Measurements from ENCODE around the gene PLEKHB1. TPM values are rescaled to one million over a fixed set of nuclear protein-coding genes. Genes with fewer than 3 reads are reported as not detected.
A peak's percentile ranks its signal among the peaks of the same experiment; 100 is the strongest.

Gene PLEKHB1
- total RNA-seq, 4 donors from 2014 or later, result 35.5 to 58.1 (median 45.7) TPM

DNA sequence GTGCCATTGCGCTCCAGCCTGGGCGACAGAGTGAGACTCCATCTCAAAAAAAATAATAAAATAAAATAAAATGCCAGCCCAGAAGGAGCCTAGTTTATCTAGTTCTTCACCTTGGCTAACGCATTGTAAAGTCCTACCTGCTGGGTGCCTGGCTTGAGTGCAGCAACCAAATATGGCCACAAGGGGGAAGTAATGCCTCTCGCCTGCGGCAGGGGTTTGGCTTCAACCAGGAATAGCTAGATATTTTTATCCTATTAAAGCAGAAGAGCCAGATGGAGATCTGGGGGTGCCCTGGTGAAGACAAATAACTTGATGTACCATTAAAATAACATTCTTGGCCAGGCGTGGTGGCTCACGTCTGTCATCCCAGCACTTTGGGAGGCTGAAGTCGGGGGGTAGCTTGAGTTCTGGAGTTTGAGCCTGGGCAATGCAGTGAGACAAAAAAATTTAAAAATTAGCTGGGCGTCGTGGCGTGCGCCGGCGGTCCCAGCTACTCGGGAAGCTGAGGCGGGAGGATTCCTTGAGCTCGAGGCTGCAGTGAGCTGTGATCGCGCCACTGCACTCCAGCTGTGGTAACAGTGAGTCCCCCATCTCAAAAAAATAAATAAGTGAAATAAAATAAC is 20.6 kb upstream of the PLEKHB1 start:
- DNase-seq (ENCODE audit: extremely low spot score), result no peak
- TF ChIP-seq POLR2A (IDR thresholded peaks at IDR 0.05; ENCODE audit: low read depth), result no peak
- TF ChIP-seq CTCF (IDR thresholded peaks at IDR 0.05), result peak; percentile 82 to 98 (median 86)
- peak in 1 of 2 donors; percentile 46 for TF ChIP-seq POLR2AphosphoS5 (IDR thresholded peaks at IDR 0.05)
- H3K4me3 ChIP-seq, result peak overlapping the region; percentile 28 to 40 (median 36)

DNA sequence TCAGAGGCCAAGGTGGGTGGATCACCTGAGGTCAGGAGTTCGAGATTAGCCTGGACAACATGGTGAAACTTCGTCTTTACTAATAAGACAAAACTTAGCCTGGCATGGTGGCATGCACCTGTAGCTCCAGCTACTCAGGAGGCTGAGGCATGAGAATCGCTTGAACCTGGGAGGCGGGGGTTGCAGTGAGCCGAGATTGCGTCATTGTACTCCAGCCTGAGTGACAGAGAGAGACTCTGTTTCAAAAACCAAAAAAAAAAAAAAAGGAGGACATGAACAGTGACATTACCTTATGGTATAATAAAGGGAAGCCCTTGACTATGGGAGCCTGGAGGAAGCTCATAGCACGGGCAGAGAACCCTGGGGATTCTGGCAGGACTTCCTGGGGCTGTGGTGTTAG is 16.5 kb upstream of the PLEKHB1 start:
- intact Hi-C loops (cut with DNase I), result loop anchor here (10.0 kb wide), 1 partner anchor 225 kb away; no protein-coding TSS in a partner anchor
- H3K4me1 ChIP-seq, result peaks cover 4 to 10% (median 9%) of the 10 kb centered on the region in 4 donors
- no peaks in the 10 kb centered on the region for H3K36me3 ChIP-seq
- no peak overlapping the region for H3K4me3 ChIP-seq
- peaks cover 0 to 5% (median 0%) of the 10 kb centered on the region in 4 donors for H3K27me3 ChIP-seq
- TF ChIP-seq CTCF (IDR thresholded peaks at IDR 0.05) (no peak), EP300 (IDR thresholded peaks at IDR 0.05) (no peak), POLR2AphosphoS5 (IDR thresholded peaks at IDR 0.05) (no peak), POLR2A (IDR thresholded peaks at IDR 0.05; ENCODE audit: low read depth) (no peak)
- no peak for DNase-seq (ENCODE audit: extremely low spot score)
- no peaks in the 10 kb centered on the region for H3K9me3 ChIP-seq
- WGBS, result 71% methylated on average over 7 of the region's 7 CpGs
- no peak overlapping the region for H3K27ac ChIP-seq (replicated peaks in 1 of 4)

More for the DNA sequence above, 20.6 kb upstream of the PLEKHB1 start:
- peaks cover 0 to 30% (median 0%) of the 10 kb centered on the region in 4 donors for H3K27me3 ChIP-seq
- peaks cover 4 to 10% (median 9%) of the 10 kb centered on the region in 4 donors for H3K4me1 ChIP-seq
- intact Hi-C loops (cut with DNase I), result loop anchor here (2.0 to 10.0 kb wide), 2 partner anchors 37 to 221 kb away; no protein-coding TSS in a partner anchor
- no peaks in the 10 kb centered on the region for H3K36me3 ChIP-seq
- WGBS, result 31% methylated on average over 19 of the region's 19 CpGs
- no peak overlapping the region for H3K27ac ChIP-seq (replicated peaks in 1 of 4)
- no peaks in the 10 kb centered on the region for H3K9me3 ChIP-seq

GRCh38 chr11:73632996-73633395 is 13.4 kb upstream of the PLEKHB1 start:
- Histone ChIP-seq H3K4me3 (no peak overlapping the region), H3K27me3 (no peaks in the 10 kb centered on the region), H3K4me1 (no peaks in the 10 kb centered on the region), H3K9me3 (no peaks in the 10 kb centered on the region), H3K36me3 (no peaks in the 10 kb centered on the region), H3K27ac (replicated peaks in 1 of 4) (no peak overlapping the region)
- TF ChIP-seq EP300 (IDR thresholded peaks at IDR 0.05) (no peak), POLR2A (IDR thresholded peaks at IDR 0.05; ENCODE audit: low read depth) (no peak), CTCF (IDR thresholded peaks at IDR 0.05) (no peak), POLR2AphosphoS5 (IDR thresholded peaks at IDR 0.05) (no peak)
- WGBS, result 91% methylated on average over 3 of the region's 4 CpGs
- no peak for DNase-seq (ENCODE audit: extremely low spot score)
- intact Hi-C loops (cut with DNase I), result no loop called here

DNA sequence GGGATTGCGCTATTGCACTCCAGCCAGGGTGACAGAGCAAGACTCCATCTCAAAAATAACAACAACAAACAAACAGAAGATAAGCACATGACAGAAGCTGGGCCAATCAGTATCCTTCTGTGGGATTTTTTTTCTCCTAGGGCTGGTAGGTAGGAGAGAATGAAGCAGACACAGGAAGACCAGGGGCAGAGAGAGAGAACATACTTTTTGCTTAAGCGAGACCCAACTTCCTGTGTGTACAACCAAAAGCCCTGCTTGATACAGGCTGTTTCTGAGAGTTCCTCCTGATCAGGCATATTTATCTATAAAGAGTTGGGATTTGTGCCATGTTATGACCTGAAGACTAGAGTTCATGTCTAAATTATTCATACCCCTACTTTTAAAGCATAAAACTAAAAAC is 12.4 kb upstream of the PLEKHB1 start:
- intact Hi-C loops (cut with DNase I), result no loop called here
- Histone ChIP-seq H3K4me1 (no peaks in the 10 kb centered on the region), H3K27me3 (no peaks in the 10 kb centered on the region), H3K36me3 (no peaks in the 10 kb centered on the region), H3K9me3 (no peaks in the 10 kb centered on the region), H3K27ac (replicated peaks in 1 of 4) (no peak overlapping the region), H3K4me3 (no peak overlapping the region)
- TF ChIP-seq CTCF (IDR thresholded peaks at IDR 0.05), result no peak
- no peak for TF ChIP-seq EP300 (IDR thresholded peaks at IDR 0.05)
- WGBS, result 89% methylated on average over 2 of the region's 2 CpGs
- DNase-seq (ENCODE audit: extremely low spot score), result no peak

- no peak overlapping the region for H3K27ac ChIP-seq (replicated peaks in 1 of 4)
- H3K36me3 ChIP-seq, result no peaks in the 10 kb centered on the region
- no peak for DNase-seq (ENCODE audit: extremely low spot score)
- no peaks in the 10 kb centered on the region for H3K4me1 ChIP-seq
- no peak overlapping the region for H3K4me3 ChIP-seq
- no peaks in the 10 kb centered on the region for H3K9me3 ChIP-seq
- H3K27me3 ChIP-seq, result no peaks in the 10 kb centered on the region
- intact Hi-C loops (cut with DNase I), result no loop called here
- TF ChIP-seq POLR2AphosphoS5 (IDR thresholded peaks at IDR 0.05), result no peak
- TF ChIP-seq POLR2A (IDR thresholded peaks at IDR 0.05; ENCODE audit: low read depth), result no peak
- TF ChIP-seq EP300 (IDR thresholded peaks at IDR 0.05), result no peak
- no peak for TF ChIP-seq CTCF (IDR thresholded peaks at IDR 0.05)
- WGBS, result 81% methylated on average over 5 of the region's 5 CpGs
Measured at GRCh38 chr11:73635721-73636120, 10.7 kb upstream of the PLEKHB1 start.

Data from esophagus muscularis mucosa (tissue), 4 donors.